KMS-11 (cell line): Measurements from ENCODE around the gene ECHS1.

Experiments
- H2AFZ ChIP-seq: fragments of 200-600 bp; sonication (generic); 2 replicates; pipeline ENCODE4 v1.6.1; 2016; ENCODE audit warnings: antibody characterized with exemption, mixed run types, low read depth
- H3K27ac ChIP-seq: fragments of 200-600 bp; sonication (generic); 2 replicates; pipeline ENCODE4 v1.6.1; 2016; ENCODE audit warnings: mild to moderate bottlenecking, mixed run types
- H3K27me3 ChIP-seq: fragments of 200-600 bp; sonication (generic); 2 replicates; pipeline ENCODE4 v1.6.1; 2017; ENCODE audit warnings: mild to moderate bottlenecking, low read depth, mixed run types, moderate library complexity; ENCODE audit not compliant: insufficient read depth
- H3K36me3 ChIP-seq: fragments of 200-600 bp; sonication (generic); 2 replicates; pipeline ENCODE4 v1.6.1; 2017; ENCODE audit warnings: mild to moderate bottlenecking, mixed run types; ENCODE audit not compliant: insufficient read depth
- H3K4me1 ChIP-seq: fragments of 200-600 bp; sonication (generic); 2 replicates; pipeline ENCODE4 v1.6.1; 2016; ENCODE audit warnings: mild to moderate bottlenecking, low read depth, mixed run types; ENCODE audit not compliant: poor library complexity, severe bottlenecking
- H3K4me2 ChIP-seq: fragments of 200-600 bp; sonication (generic); 2 replicates; pipeline ENCODE4 v1.7.0; 2016; ENCODE audit warnings: mild to moderate bottlenecking, mixed run types
- H3K4me3 ChIP-seq: fragments of 200-600 bp; sonication (generic); IDR thresholded peaks from 2 replicates; pipeline ENCODE4 v1.6.1; 2017; ENCODE audit warnings: low read depth, low read length, mixed read lengths; ENCODE audit not compliant: insufficient read depth
- H3K79me2 ChIP-seq: fragments of 200-600 bp; sonication (generic); 2 replicates; pipeline ENCODE4 v1.6.1; 2016; ENCODE audit warnings: low read depth, mixed run types; ENCODE audit not compliant: insufficient read depth
- H3K9ac ChIP-seq: fragments of 200-600 bp; sonication (generic); 2 replicates; pipeline ENCODE4 v1.6.1; 2016; ENCODE audit warnings: mild to moderate bottlenecking, mixed run types
- H4K20me1 ChIP-seq: fragments of 200-600 bp; sonication (generic); 2 replicates; pipeline ENCODE4 v1.6.1; 2016; ENCODE audit warnings: mild to moderate bottlenecking, mixed run types; ENCODE audit not compliant: insufficient read depth
- CTCF ChIP-seq: fragments of 200-600 bp; sonication (generic); conservative IDR thresholded peaks from 2 replicates; pipeline ENCODE4 v1.6.1; 2017; ENCODE audit warnings: low read depth, mild to moderate bottlenecking, antibody characterized with exemption, low read length, moderate library complexity, mixed read lengths

Gene ECHS1

DNA sequence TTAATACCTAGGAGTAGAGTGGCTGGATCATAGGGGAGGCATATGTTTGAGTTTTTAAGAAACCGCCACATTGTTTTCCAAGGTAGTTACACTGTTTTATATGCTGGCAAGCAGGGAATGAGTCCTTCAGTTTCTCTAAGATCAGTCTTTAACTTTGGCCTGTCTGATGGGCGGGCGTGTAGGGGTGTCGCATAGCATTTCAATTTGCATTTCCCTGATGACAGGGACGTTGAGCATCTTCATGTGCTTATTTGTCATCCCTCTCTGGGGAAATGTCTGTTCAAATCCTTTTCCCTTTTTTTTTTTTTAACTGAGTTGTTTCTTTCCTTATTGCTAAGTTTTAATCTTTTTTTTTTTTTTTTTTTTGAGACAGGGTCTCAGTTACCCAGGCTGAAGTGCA, 30.6 kb upstream of the ECHS1 start:
- Histone ChIP-seq H3K4me3 (no peak overlapping the region), H3K4me1 (peaks cover 33% of the 10 kb centered on the region), H2AFZ (no peak overlapping the region), H3K27ac (no peak overlapping the region), H3K36me3 (no peaks in the 10 kb centered on the region), H4K20me1 (no peaks in the 10 kb centered on the region), H3K27me3 (no peaks in the 10 kb centered on the region), H3K79me2 (no peaks in the 10 kb centered on the region; the same call in none of the 2 replicates), H3K9ac (no peak overlapping the region), H3K4me2 (no peak overlapping the region)
- TF ChIP-seq CTCF, result no peak

- Histone ChIP-seq H3K27me3 (no peaks in the 10 kb centered on the region), H3K27ac (no peak overlapping the region), H4K20me1 (no peaks in the 10 kb centered on the region), H2AFZ (no peak overlapping the region), H3K4me1 (peaks cover 33% of the 10 kb centered on the region), H3K4me3 (no peak overlapping the region), H3K4me2 (no peak overlapping the region), H3K79me2 (no peaks in the 10 kb centered on the region; the same call in none of the 2 replicates), H3K36me3 (no peaks in the 10 kb centered on the region), H3K9ac (no peak overlapping the region)
- no peak for TF ChIP-seq CTCF
Observed at GRCh38 chr10:133403359-133403758, 30.2 kb upstream of the ECHS1 start.

DNA sequence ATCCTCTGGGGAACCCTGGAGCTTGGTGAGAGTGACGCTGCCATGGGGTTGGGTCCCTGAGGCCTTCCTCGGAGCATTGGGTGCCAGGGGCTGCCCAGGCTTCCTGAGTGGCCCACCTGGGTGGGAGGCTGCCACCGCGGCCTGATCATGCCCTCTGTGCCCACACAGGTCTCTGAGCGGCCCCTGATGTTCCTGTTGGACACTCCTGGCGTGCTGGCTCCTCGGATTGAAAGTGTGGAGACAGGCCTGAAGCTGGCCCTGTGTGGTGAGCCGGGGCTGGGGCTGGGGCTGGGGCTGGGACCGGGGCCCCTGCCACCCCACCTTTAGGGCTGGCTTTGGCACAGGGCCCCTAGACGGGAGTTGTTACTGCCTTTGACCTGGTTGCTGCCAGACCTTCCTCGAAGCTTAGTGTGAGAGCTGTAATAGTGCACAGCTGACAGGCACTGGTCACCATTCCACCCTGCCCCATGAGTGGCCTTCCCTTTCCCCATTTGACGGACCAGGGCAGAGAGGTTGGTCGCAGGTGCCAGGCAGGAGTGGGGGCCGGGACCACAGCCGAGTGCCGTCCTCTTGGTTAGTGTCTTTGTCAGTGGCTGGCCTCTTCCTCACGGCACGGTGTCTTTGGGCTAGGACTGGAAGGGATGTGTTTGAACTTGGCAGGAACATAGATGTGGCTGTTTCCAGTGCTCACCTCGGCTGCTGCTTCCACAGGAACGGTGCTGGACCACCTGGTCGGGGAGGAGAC, 29.0 kb upstream of the ECHS1 start:
- H3K27me3 ChIP-seq, result no peaks in the 10 kb centered on the region
- no peak for TF ChIP-seq CTCF
- H3K4me3 ChIP-seq, result no peak overlapping the region
- peak overlapping the region; percentile 80; the same call in 1 of the 2 replicates for H3K4me2 ChIP-seq
- H3K9ac ChIP-seq, result no peak overlapping the region
- H3K36me3 ChIP-seq, result no peaks in the 10 kb centered on the region
- no peaks in the 10 kb centered on the region; the same call in none of the 2 replicates for H3K79me2 ChIP-seq
- peaks cover 33% of the 10 kb centered on the region for H3K4me1 ChIP-seq
- no peak overlapping the region for H2AFZ ChIP-seq
- no peaks in the 10 kb centered on the region for H4K20me1 ChIP-seq
- H3K27ac ChIP-seq, result no peak overlapping the region

GRCh38 chr10:133401500-133401899, 28.3 kb upstream of the ECHS1 start:
- peaks cover 33% of the 10 kb centered on the region for H3K4me1 ChIP-seq
- H3K27ac ChIP-seq, result peak overlapping the region; percentile 81; the same call in 1 of the 2 replicates
- H2AFZ ChIP-seq, result no peak overlapping the region
- H3K4me2 ChIP-seq, result peak overlapping the region; percentile 80; the same call in 1 of the 2 replicates
- H3K4me3 ChIP-seq, result no peak overlapping the region
- no peak for TF ChIP-seq CTCF
- no peaks in the 10 kb centered on the region for H4K20me1 ChIP-seq
- H3K36me3 ChIP-seq, result no peaks in the 10 kb centered on the region
- peak overlapping the region; percentile 38; the same call in 1 of the 2 replicates for H3K9ac ChIP-seq
- H3K27me3 ChIP-seq, result no peaks in the 10 kb centered on the region
- no peaks in the 10 kb centered on the region; the same call in none of the 2 replicates for H3K79me2 ChIP-seq
